ENCODE measurements around the gene ABAT.

The ABAT gene

GRCh38 chr16:8642146-8642545 is 32.3 kb upstream of the ABAT start:
- Histone ChIP-seq H3K9ac (ENCODE audit: low read length) (no peak overlapping the region), H3K27ac (ENCODE audit: low read length) (no peak overlapping the region), H2AFZ (ENCODE audit: low read depth, low read length) (no peak overlapping the region), H3K4me1 (ENCODE audit: low read length) (no peaks in the 10 kb centered on the region), H3K36me3 (replicated peaks; ENCODE audit: low read depth, low read length) (peaks cover 41% of the 10 kb centered on the region), H4K20me1 (ENCODE audit: insufficient read depth, low read length) (no peaks in the 10 kb centered on the region), H3K9me3 (ENCODE audit: insufficient read depth, low read length) (no peaks in the 10 kb centered on the region), H3K27me3 (ENCODE audit: low read depth, low read length) (no peaks in the 10 kb centered on the region), H3K4me3 (ENCODE audit: low read length) (no peak overlapping the region), H3K79me2 (ENCODE audit: low read length) (no peaks in the 10 kb centered on the region), H3K4me2 (ENCODE audit: low read length) (no peak overlapping the region)
- TF ChIP-seq EZH2phosphoT487 (IDR thresholded peaks at IDR 0.05; ENCODE audit: low read depth) (no peak), CTCF (IDR thresholded peaks at IDR 0.05; ENCODE audit: low read depth, low read length) (no peak)

DNA sequence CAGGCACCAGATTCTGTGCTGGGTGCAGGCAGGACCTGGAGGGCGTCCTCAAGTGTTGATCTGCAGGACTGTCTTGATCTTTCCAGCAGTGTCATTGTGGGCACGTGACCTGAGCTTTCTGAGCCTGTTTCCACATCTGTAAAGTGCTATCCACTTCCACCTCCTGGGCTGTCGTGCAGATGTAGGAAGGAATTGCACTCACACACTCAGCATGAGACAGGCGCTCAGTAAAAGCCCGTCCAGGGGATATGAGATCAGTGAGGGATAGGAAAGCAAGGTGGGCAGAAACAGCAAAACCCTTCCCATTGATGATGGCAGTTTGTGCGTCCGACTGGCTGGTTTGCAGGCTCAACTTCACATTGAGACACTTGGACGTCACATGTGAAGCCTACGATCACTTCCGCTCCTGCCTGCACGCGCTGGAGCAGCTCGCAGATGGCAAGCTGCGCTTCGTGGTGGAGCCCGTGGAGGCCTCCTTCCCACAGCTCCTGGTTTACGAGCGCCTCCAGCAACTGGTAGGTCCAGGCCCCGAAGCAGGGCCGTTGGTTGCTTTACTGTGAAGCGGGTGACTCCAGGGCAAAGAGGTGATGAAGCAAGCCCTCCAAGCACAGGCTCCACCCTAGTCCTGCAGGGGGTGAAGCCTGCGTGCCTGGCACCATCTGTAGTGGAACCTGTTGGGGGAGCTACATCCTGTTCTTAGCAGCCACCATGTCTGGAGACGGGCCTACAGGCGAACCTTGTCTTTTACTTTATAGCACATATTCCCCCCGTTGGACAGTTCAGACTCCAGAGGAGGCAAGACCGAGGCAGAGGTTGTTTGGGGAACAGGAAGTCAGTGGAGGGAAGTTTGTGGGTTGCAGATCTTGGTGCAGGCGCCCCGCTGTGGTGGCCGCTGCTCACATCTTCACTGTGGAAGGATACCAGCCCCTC is 29.9 kb upstream of the ABAT start:
- H4K20me1 ChIP-seq (ENCODE audit: insufficient read depth, low read length) = no peaks in the 10 kb centered on the region
- no peak overlapping the region for H3K9ac ChIP-seq (ENCODE audit: low read length)
- no peak overlapping the region for H3K27ac ChIP-seq (ENCODE audit: low read length)
- H3K4me1 ChIP-seq (ENCODE audit: low read length) = no peaks in the 10 kb centered on the region
- H3K36me3 ChIP-seq (replicated peaks; ENCODE audit: low read depth, low read length) = peaks cover 38% of the 10 kb centered on the region
- H3K9me3 ChIP-seq (ENCODE audit: insufficient read depth, low read length) = no peaks in the 10 kb centered on the region
- no peaks in the 10 kb centered on the region for H3K79me2 ChIP-seq (ENCODE audit: low read length)
- H3K27me3 ChIP-seq (ENCODE audit: low read depth, low read length) = no peaks in the 10 kb centered on the region
- TF ChIP-seq EZH2phosphoT487 (IDR thresholded peaks at IDR 0.05; ENCODE audit: low read depth) (no peak), CTCF (IDR thresholded peaks at IDR 0.05; ENCODE audit: low read depth, low read length) (no peak)
- no peak overlapping the region for H3K4me2 ChIP-seq (ENCODE audit: low read length)
- H2AFZ ChIP-seq (ENCODE audit: low read depth, low read length) = no peak overlapping the region
- H3K4me3 ChIP-seq (ENCODE audit: low read length) = no peak overlapping the region

- Histone ChIP-seq H3K27ac (ENCODE audit: low read length) (no peak overlapping the region), H3K9me3 (ENCODE audit: insufficient read depth, low read length) (no peaks in the 10 kb centered on the region), H3K79me2 (ENCODE audit: low read length) (no peaks in the 10 kb centered on the region), H3K27me3 (ENCODE audit: low read depth, low read length) (no peaks in the 10 kb centered on the region), H3K9ac (ENCODE audit: low read length) (no peak overlapping the region), H3K4me3 (ENCODE audit: low read length) (no peak overlapping the region), H4K20me1 (ENCODE audit: insufficient read depth, low read length) (no peaks in the 10 kb centered on the region), H3K36me3 (replicated peaks; ENCODE audit: low read depth, low read length) (peaks cover 35% of the 10 kb centered on the region), H3K4me1 (ENCODE audit: low read length) (no peaks in the 10 kb centered on the region), H2AFZ (ENCODE audit: low read depth, low read length) (no peak overlapping the region), H3K4me2 (ENCODE audit: low read length) (no peak overlapping the region)
- TF ChIP-seq CTCF (IDR thresholded peaks at IDR 0.05; ENCODE audit: low read depth, low read length) = no peak
Observed at GRCh38 chr16:8645141-8645521, 29.3 kb upstream of the ABAT start.

DNA sequence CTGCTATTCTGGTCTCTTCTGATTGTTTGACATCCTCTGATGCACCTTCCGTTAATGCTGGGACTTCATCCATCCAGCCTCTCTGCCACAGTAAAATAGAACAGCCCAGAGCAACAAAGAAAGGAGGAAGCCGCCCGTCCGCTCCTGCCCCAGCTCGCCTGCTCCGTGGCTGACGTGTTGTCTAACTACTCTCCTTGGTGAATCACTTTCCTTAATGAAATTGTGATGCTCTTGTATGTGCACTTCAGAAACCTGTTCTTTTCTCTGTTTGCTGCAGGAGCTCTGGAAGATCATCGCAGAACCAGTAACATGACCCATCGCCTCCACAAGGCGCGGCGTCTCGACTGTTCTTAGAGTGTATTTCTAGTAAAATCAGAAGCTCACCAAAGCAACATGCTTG is 28.6 kb upstream of the ABAT start:
- Histone ChIP-seq H4K20me1 (ENCODE audit: insufficient read depth, low read length) (no peaks in the 10 kb centered on the region), H2AFZ (ENCODE audit: low read depth, low read length) (no peak overlapping the region), H3K4me3 (ENCODE audit: low read length) (no peak overlapping the region), H3K79me2 (ENCODE audit: low read length) (no peaks in the 10 kb centered on the region), H3K27me3 (ENCODE audit: low read depth, low read length) (no peaks in the 10 kb centered on the region), H3K36me3 (replicated peaks; ENCODE audit: low read depth, low read length) (peaks cover 35% of the 10 kb centered on the region), H3K27ac (ENCODE audit: low read length) (no peak overlapping the region), H3K9me3 (ENCODE audit: insufficient read depth, low read length) (no peaks in the 10 kb centered on the region), H3K4me1 (ENCODE audit: low read length) (no peaks in the 10 kb centered on the region), H3K9ac (ENCODE audit: low read length) (no peak overlapping the region), H3K4me2 (ENCODE audit: low read length) (no peak overlapping the region)
- TF ChIP-seq EZH2phosphoT487 (IDR thresholded peaks at IDR 0.05; ENCODE audit: low read depth) (no peak), CTCF (IDR thresholded peaks at IDR 0.05; ENCODE audit: low read depth, low read length) (no peak)
